Body of pancreas (tissue), 4 donors: ENCODE data around the gene LRRC37A3. TPM values are rescaled to one million over a fixed set of nuclear protein-coding genes. Genes with fewer than 3 reads are reported as not detected.
"Not testable (repeated sequence)": the region's sequence is repeated elsewhere in the genome, so short reads cannot be mapped to it uniquely, and the experiment has no call there.

Source experiments
- ATAC-seq: fragments of 150-250 bp; one replicate; pipeline ENCODE4 v1.9.1; 2016
- DNase-seq, 4 donors: peaks; one replicate each; pipeline ENCODE4 v3.0.0-alpha.2; 2019
- H3K27ac ChIP-seq, 4 donors: fragments of 200-600 bp; sonication (generic); 1 replicate in 3 of 4; 2 replicates in 1 of 4; pipeline versions ENCODE4 v1.5.1 to v1.6.1; 2016 to 2019; ENCODE audit warnings: mild to moderate bottlenecking in 1 of 4, mixed read lengths in 1 of 4, moderate library complexity in 1 of 4
- H3K27me3 ChIP-seq, 2 donors: fragments of 200-600 bp; sonication (generic); one replicate each; pipeline ENCODE4 v1.6.0; 2016; ENCODE audit warnings: mild to moderate bottlenecking in 1 of 2
- H3K36me3 ChIP-seq, 2 donors: fragments of 200-600 bp; sonication (generic); replicated peaks in 1 of 2; 2 replicates each; pipeline ENCODE4 v1.5.1; 2016; ENCODE audit warnings: low read depth in 2 of 2; ENCODE audit not compliant: insufficient read depth in 1 of 2
- H3K4me1 ChIP-seq: fragments of 200-600 bp; sonication (generic); one replicate; pipeline ENCODE4 v1.6.0; 2016
- H3K4me3 ChIP-seq, 2 donors: fragments of 200-600 bp; sonication (generic); 1 replicate in 1 of 2; 2 replicates in 1 of 2; pipeline ENCODE4 v1.5.1; 2016 to 2019
- H3K9me3 ChIP-seq, 3 donors: fragments of 200-600 bp; sonication (generic); 1 replicate in 2 of 3; 2 replicates in 1 of 3; pipeline ENCODE4 v1.5.1; 2016
- WGBS, 2 donors: methylation state at CpG; one replicate each; pipeline ENCODE4 v1.1.5; 2017; 5-methylcytosine and 5-hydroxymethylcytosine counted together
- intact Hi-C: fragments of 100-400 bp; cut with DNase I; formaldehyde crosslinking; loops from one replicate; pipeline ENCODE4 v1.15.1; 2023
- small RNA-seq: library from RNA; depleted of rRNA; stranded (forward); fragments of <200 nt; gene quantifications from one replicate; pipeline ENCODE3, GENCODE V24; 2016
- total RNA-seq, 2 donors: library from RNA; depleted of rRNA; stranded (reverse); fragments of >200 nt; gene quantifications; one replicate each; pipeline ENCODE4 v1.1.0, GENCODE V29; 2016

Gene LRRC37A3
- total RNA-seq, 2 donors from 2014 or later = 2.6 to 6.0 TPM

GRCh38 chr17:64829824-64830630, 89.3 kb downstream of the LRRC37A3 start:
- intact Hi-C loops, H3K27ac ChIP-seq, ATAC-seq, H3K36me3 ChIP-seq, H3K27me3 ChIP-seq, H3K4me3 ChIP-seq, H3K9me3 ChIP-seq, DNase-seq, H3K4me1 ChIP-seq: not testable (repeated sequence)
- 71 to 89% methylated on average over 6 to 8 of the region's 12 CpGs for WGBS, 2 donors

- H3K27ac ChIP-seq, H3K36me3 ChIP-seq, DNase-seq, ATAC-seq, H3K4me1 ChIP-seq, intact Hi-C loops, H3K4me3 ChIP-seq, H3K9me3 ChIP-seq, H3K27me3 ChIP-seq: not testable (repeated sequence)
- WGBS, 2 donors = 89 to 95% methylated on average over 5 of the region's 5 CpGs
These were observed 90.2 kb downstream of the LRRC37A3 start for GRCh38 chr17:64829068-64829467.

GRCh38 chr17:64818904-64819303, 100.4 kb downstream of the LRRC37A3 start:
- H3K9me3 ChIP-seq, H3K36me3 ChIP-seq, H3K27me3 ChIP-seq, DNase-seq, ATAC-seq, H3K27ac ChIP-seq, intact Hi-C loops, H3K4me3 ChIP-seq, H3K4me1 ChIP-seq: not testable (repeated sequence)
- WGBS, 2 donors = 82 to 85% methylated on average over 5 of the region's 5 CpGs

- H3K27ac ChIP-seq = peak overlapping the region in 3 of 4 donors; percentile 38 to 54 (median 49)
- H3K36me3 ChIP-seq, intact Hi-C loops, DNase-seq, H3K4me1 ChIP-seq, H3K4me3 ChIP-seq, H3K27me3 ChIP-seq, H3K9me3 ChIP-seq: not testable (repeated sequence)
- 88 to 94% methylated on average over 2 to 5 of the region's 5 CpGs for WGBS, 2 donors
- ATAC-seq = peak; percentile 33
These were observed 103.5 kb downstream of the LRRC37A3 start for GRCh38 chr17:64815833-64816198.

- DNase-seq = peak in 1 of 4 donors; percentile 20
- H3K27me3 ChIP-seq, H3K4me3 ChIP-seq, intact Hi-C loops, H3K36me3 ChIP-seq, H3K4me1 ChIP-seq, H3K9me3 ChIP-seq: not testable (repeated sequence)
- 65 to 83% methylated on average over 5 to 12 of the region's 12 CpGs for WGBS, 2 donors
- peak; percentile 58 for ATAC-seq
- H3K27ac ChIP-seq = peak overlapping the region in 3 of 4 donors; percentile 38 to 54 (median 49)
These were observed 104.1 kb downstream of the LRRC37A3 start for GRCh38 chr17:64814993-64815832.

GRCh38 chr17:64808178-64808977, 110.9 kb downstream of the LRRC37A3 start:
- H3K36me3 ChIP-seq, H3K27ac ChIP-seq, H3K4me1 ChIP-seq, intact Hi-C loops, H3K9me3 ChIP-seq, H3K4me3 ChIP-seq, H3K27me3 ChIP-seq: not testable (repeated sequence)
- peak; percentile 52 for ATAC-seq
- peak in 3 of 4 donors; percentile 28 to 65 (median 59) for DNase-seq
- 71 to 90% methylated on average over 4 to 7 of the region's 9 CpGs for WGBS, 2 donors

Small RNA genes lying within 50 kb of the gene (small RNA-seq; reads per million reads assigned to genes)
- not detected for gene AC037487.3
- not detected for gene AC103810.6
- not detected for gene AC103810.7
- not detected for gene RDM1P4
- gene RN7SL404P = not detected
- not detected for gene RNU7-115P

Other genes starting within 250 kb of the LRRC37A3 start
- gene GNA13, start 137.3 kb upstream of the LRRC37A3 start, total RNA-seq = 10 to 100 TPM; 20.2 to 22.4 TPM
- 1 to 10 TPM; 4.3 to 4.4 TPM for gene RGS9, start 217.9 kb upstream of the LRRC37A3 start, total RNA-seq